HUES64 (cell line): ENCODE data around the gene ANKRD13D.

Experiments
- H3K27ac ChIP-seq: 2 replicates; pipeline ENCODE4 v1.7.0; 2013; ENCODE audit warnings: low read depth, low read length, inconsistent platforms
- H3K27me3 ChIP-seq: 2 replicates; pipeline ENCODE4 v1.6.1; 2013; ENCODE audit warnings: mild to moderate bottlenecking, low read length; ENCODE audit not compliant: insufficient read depth
- H3K36me3 ChIP-seq: 2 replicates; pipeline ENCODE4 v1.6.1; 2013; ENCODE audit warnings: mild to moderate bottlenecking, low read length; ENCODE audit not compliant: insufficient read depth
- H3K4me1 ChIP-seq: 2 replicates; pipeline ENCODE4 v1.6.1; 2013; ENCODE audit warnings: mild to moderate bottlenecking, low read length, moderate library complexity; ENCODE audit not compliant: insufficient read depth
- H3K4me3 ChIP-seq: 2 replicates; pipeline ENCODE4 v1.5.1; 2013; ENCODE audit warnings: mild to moderate bottlenecking, low read length, moderate library complexity
- H3K9ac ChIP-seq: 2 replicates; pipeline ENCODE4 v1.6.1; 2013; ENCODE audit warnings: mild to moderate bottlenecking, low read depth, low read length
- H3K9me3 ChIP-seq: 2 replicates; pipeline ENCODE4 v1.6.1; 2013; ENCODE audit warnings: low read depth, low read length; ENCODE audit not compliant: insufficient read depth
- WGBS: fragments of 150-250, 120-280 bp; methylation state at CpG from one replicate; pipeline ENCODE4 v1.1.7; 2013; ENCODE audit warnings: missing lambda C conversion rate; 5-methylcytosine and 5-hydroxymethylcytosine counted together

The ANKRD13D gene

DNA sequence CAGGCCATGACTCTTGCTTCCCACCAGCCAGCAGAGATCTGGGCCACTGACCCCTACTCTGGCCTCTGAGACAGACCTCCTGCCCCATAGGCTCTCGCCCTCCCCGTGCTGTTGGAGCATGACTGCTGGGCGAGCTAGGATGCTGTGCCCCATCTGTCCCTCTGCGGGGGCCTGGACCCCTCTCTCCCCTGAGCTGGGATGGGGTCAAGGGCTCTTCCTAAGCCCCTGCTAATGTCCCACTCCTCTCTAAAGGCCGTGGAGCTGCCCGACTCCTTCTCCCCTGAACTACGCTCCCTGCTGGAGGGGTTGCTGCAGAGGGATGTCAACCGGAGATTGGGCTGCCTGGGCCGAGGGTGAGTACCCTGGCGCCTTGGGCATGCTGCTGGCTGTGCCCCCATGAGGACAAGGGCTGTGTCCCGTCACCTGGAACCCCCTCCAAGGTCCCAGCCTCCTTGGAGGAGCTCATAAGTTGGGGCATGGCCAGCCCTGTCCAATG lies 6.2 kb upstream of the ANKRD13D start:
- no peak overlapping the region for H3K4me3 ChIP-seq

GRCh38 chr11:67283481-67283963 lies 5.6 kb upstream of the ANKRD13D start:
- Histone ChIP-seq H3K4me3 (no peak overlapping the region), H3K4me1 (peaks cover 8% of the 10 kb centered on the region), H3K9me3 (no peaks in the 10 kb centered on the region), H3K27me3 (no peaks in the 10 kb centered on the region), H3K36me3 (peaks cover 68% of the 10 kb centered on the region), H3K9ac (no peak overlapping the region), H3K27ac (no peak overlapping the region)
- WGBS, result 96% methylated on average over 13 of the region's 13 CpGs

More for the DNA sequence above, 6.2 kb upstream of the ANKRD13D start:
- peaks cover 4% of the 10 kb centered on the region for H3K4me1 ChIP-seq
- H3K36me3 ChIP-seq, result peaks cover 68% of the 10 kb centered on the region
- no peak overlapping the region for H3K9ac ChIP-seq
- no peak overlapping the region for H3K27ac ChIP-seq
- H3K9me3 ChIP-seq, result no peaks in the 10 kb centered on the region
- no peaks in the 10 kb centered on the region for H3K27me3 ChIP-seq
- WGBS, result 95% methylated on average over 11 of the region's 11 CpGs

DNA sequence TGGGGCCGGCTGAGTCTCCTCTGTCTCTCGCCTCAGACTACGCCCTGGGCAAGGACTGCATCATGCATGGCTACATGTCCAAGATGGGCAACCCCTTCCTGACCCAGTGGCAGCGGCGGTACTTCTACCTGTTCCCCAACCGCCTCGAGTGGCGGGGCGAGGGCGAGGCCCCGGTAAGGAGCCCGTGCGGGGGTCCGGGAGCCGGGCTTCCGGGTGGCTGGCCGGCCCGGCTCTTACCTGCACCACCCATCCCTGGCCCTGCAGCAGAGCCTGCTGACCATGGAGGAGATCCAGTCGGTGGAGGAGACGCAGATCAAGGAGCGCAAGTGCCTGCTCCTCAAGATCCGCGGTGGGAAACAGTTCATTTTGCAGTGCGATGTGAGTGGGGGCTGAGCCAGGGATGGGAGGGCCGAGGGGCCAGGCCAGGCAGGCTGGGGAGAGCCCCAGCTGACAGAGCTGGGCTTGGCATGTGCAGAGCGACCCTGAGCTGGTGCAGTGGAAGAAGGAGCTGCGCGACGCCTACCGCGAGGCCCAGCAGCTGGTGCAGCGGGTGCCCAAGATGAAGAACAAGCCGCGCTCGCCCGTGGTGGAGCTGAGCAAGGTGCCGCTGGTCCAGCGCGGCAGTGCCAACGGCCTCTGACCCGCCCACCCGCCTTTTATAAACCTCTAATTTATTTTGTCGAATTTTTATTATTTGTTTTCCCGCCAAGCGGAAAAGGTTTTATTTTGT lies 4.1 kb upstream of the ANKRD13D start:
- Histone ChIP-seq H3K36me3 (peaks cover 54% of the 10 kb centered on the region), H3K4me1 (peaks cover 8% of the 10 kb centered on the region), H3K9me3 (no peaks in the 10 kb centered on the region), H3K4me3 (no peak overlapping the region), H3K27me3 (no peaks in the 10 kb centered on the region), H3K27ac (no peak overlapping the region), H3K9ac (no peak overlapping the region)
- WGBS, result 94% methylated on average over 45 of the region's 45 CpGs

- Histone ChIP-seq H3K27me3 (no peaks in the 10 kb centered on the region), H3K9ac (no peak overlapping the region), H3K9me3 (no peaks in the 10 kb centered on the region), H3K4me3 (no peak overlapping the region), H3K36me3 (peaks cover 52% of the 10 kb centered on the region), H3K27ac (no peak overlapping the region), H3K4me1 (peaks cover 8% of the 10 kb centered on the region)
- 94% methylated on average over 39 of the region's 39 CpGs for WGBS
Observed at GRCh38 chr11:67285541-67286498, 3.3 kb upstream of the ANKRD13D start.

- 93% methylated on average over 8 of the region's 8 CpGs for WGBS
- 0 out of 2 replicates have a peak overlapping the region, but pooled peaks have one; percentile 18 for H3K27ac ChIP-seq
- peaks cover 48% of the 10 kb centered on the region for H3K36me3 ChIP-seq
- H3K9ac ChIP-seq, result no peak overlapping the region
- H3K27me3 ChIP-seq, result no peaks in the 10 kb centered on the region
- H3K4me3 ChIP-seq, result no peak overlapping the region
- no peaks in the 10 kb centered on the region for H3K9me3 ChIP-seq
- H3K4me1 ChIP-seq, result peaks cover 8% of the 10 kb centered on the region
Observed at GRCh38 chr11:67286621-67287333, 2.3 kb upstream of the ANKRD13D start.

DNA sequence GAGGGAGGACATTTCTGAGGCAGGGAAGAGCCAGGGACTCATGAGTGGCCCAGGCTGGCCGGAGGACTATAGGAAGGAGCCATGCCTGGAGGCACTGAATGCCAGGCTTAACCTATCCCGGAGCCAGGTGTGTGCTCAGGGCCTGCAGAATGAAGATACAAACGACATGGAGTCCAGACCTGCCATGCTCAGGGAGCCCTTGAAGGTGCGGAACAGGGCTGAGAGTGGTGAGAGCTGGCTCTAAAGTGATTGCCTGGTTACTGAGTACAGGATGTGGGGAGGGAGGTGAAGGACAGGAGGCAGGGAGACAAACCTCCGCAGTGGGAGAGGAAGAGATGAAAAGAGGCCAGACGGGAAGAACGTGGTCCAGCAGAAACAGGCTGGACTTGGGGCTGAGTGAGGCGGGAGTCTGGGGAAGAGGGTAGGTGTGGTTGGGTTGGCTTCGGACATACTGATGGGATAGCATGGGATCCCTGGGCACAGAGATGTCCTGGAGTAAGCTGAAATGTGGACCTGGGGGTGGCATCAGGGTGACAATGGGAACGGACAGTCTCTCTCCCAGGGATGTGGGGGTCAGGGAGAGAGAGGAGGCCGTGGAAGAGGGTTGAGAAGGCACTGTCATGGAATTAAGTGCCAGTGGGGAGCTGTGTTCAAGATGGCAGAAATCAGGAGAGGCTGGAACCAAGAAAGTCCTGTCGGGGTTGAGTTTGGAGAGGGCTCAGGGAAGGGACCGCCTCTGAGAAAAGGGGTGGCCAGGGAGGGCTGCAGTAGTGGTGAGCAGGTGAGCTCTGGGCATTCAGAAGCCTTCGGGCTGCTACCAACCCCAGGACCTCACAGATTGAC lies 1.5 kb upstream of the ANKRD13D start:
- Histone ChIP-seq H3K27me3 (no peaks in the 10 kb centered on the region), H3K9me3 (no peaks in the 10 kb centered on the region), H3K27ac (peak overlapping the region; percentile 96), H3K36me3 (peaks cover 49% of the 10 kb centered on the region), H3K4me3 (peak overlapping the region; percentile 78), H3K4me1 (peaks cover 8% of the 10 kb centered on the region), H3K9ac (peak overlapping the region; percentile 93)
- WGBS, result 92% methylated on average over 14 of the region's 14 CpGs

DNA sequence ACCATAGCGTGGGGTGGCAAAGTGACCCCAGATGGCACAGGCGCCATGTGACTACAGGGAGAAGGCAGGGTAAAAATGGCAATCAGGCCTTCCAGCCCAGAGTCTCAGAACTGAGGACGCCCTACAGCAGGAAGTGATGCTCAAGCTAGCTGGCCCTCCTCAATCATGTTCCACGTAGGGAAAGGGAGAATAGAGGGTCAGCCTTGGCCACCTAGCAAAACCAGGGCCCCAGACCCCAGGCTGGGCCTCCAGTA lies 978 bp upstream of the ANKRD13D start:
- Histone ChIP-seq H3K9ac (peak overlapping the region; percentile 93), H3K9me3 (no peaks in the 10 kb centered on the region), H3K27ac (peak overlapping the region; percentile 96), H3K36me3 (peaks cover 49% of the 10 kb centered on the region), H3K27me3 (no peaks in the 10 kb centered on the region), H3K4me3 (peak overlapping the region; percentile 78), H3K4me1 (peaks cover 8% of the 10 kb centered on the region)
- WGBS, result 61% methylated on average over 4 of the region's 4 CpGs

- H3K9ac ChIP-seq, result peak overlapping the region; percentile 93
- H3K4me3 ChIP-seq, result peak overlapping the region; percentile 78
- H3K4me1 ChIP-seq, result peaks cover 8% of the 10 kb centered on the region
- H3K36me3 ChIP-seq, result peaks cover 44% of the 10 kb centered on the region
- no peaks in the 10 kb centered on the region for H3K27me3 ChIP-seq
- H3K27ac ChIP-seq, result peak overlapping the region; percentile 96
- H3K9me3 ChIP-seq, result no peaks in the 10 kb centered on the region
- 1% methylated on average over 87 of the region's 87 CpGs for WGBS
Observed at GRCh38 chr11:67288452-67289225, 464 bp upstream of the ANKRD13D start.

GRCh38 chr11:67289651-67290479 lies 762 bp downstream of the ANKRD13D start:
- peak overlapping the region; percentile 65 for H3K9ac ChIP-seq
- peaks cover 8% of the 10 kb centered on the region for H3K4me1 ChIP-seq
- 41% methylated on average over 36 of the region's 36 CpGs for WGBS
- H3K4me3 ChIP-seq, result peak overlapping the region; percentile 78
- no peaks in the 10 kb centered on the region for H3K27me3 ChIP-seq
- no peak overlapping the region for H3K27ac ChIP-seq
- peaks cover 45% of the 10 kb centered on the region for H3K36me3 ChIP-seq
- no peaks in the 10 kb centered on the region for H3K9me3 ChIP-seq
